Naive thymus-derived CD4-positive, alpha-beta T cell (primary cell): ENCODE results near the gene NEURL4. TPM values are rescaled to one million over a fixed set of nuclear protein-coding genes. Genes with fewer than 3 reads are reported as not detected.

Experiments used
- ATAC-seq: fragments of 150-1000 bp; cut with Tn5 transposase; 2 replicates; pipeline ENCODE4 v1.10.0; 2021; ENCODE audit warnings: mild to moderate bottlenecking, moderate library complexity
- CTCF ChIA-PET: fragments of 350-600 bp; sonication (Branson Sonifier 250); formaldehyde crosslinking; loops from one replicate; lab custom pipeline; 2021; ENCODE audit warnings: antibody characterized with exemption; lab: Charles Lee
- POLR2A ChIA-PET: fragments of 350-600 bp; sonication (Branson Sonifier 250); formaldehyde crosslinking; loops from one replicate; lab custom pipeline; 2021; ENCODE audit warnings: antibody characterized with exemption, inconsistent platforms; lab: Charles Lee
- DNase-seq, 9 donors: peaks; one replicate each; pipeline versions ENCODE4 v3.0.0 to v3.0.0-alpha.2; 2020 to 2022; ENCODE audit warnings: mixed read lengths in 1 of 9
- H3K27ac ChIP-seq: one replicate; pipeline ENCODE4 v1.7.0; 2013; ENCODE audit warnings: mild to moderate bottlenecking, low read depth, low read length, moderate library complexity
- H3K27me3 ChIP-seq, 2 donors: one replicate each; pipeline ENCODE4 v1.7.0; 2013; ENCODE audit warnings: low read length in 2 of 2, mild to moderate bottlenecking in 2 of 2, moderate library complexity in 2 of 2; ENCODE audit not compliant: control insufficient read depth in 2 of 2, insufficient read depth in 2 of 2
- H3K36me3 ChIP-seq, 3 experiments: 1 replicate in 2 of 3; 2 replicates in 1 of 3; pipeline ENCODE4 v1.7.0; 2013; ENCODE audit warnings: low read length in 3 of 3, mild to moderate bottlenecking in 3 of 3, moderate library complexity in 1 of 3; ENCODE audit not compliant: insufficient read depth in 3 of 3, control insufficient read depth in 2 of 3
- H3K4me1 ChIP-seq, 2 donors: one replicate each; pipeline ENCODE4 v1.7.0; 2013; ENCODE audit warnings: low read length in 2 of 2, mild to moderate bottlenecking in 2 of 2, moderate library complexity in 1 of 2; ENCODE audit not compliant: control insufficient read depth in 2 of 2, insufficient read depth in 2 of 2
- H3K4me3 ChIP-seq: 2 replicates; pipeline ENCODE4 v1.7.0; 2013; ENCODE audit warnings: mild to moderate bottlenecking, low read length
- H3K9me3 ChIP-seq, 3 experiments: 1 replicate in 2 of 3; 2 replicates in 1 of 3; pipeline ENCODE4 v1.7.0; 2013; ENCODE audit warnings: low read length in 3 of 3; ENCODE audit not compliant: control insufficient read depth in 2 of 3
- H3K27ac Mint-ChIP-seq, 9 donors: one replicate each; pipeline ENCODE4 v1.8.0; 2020 to 2022; ENCODE audit warnings: mixed read lengths in 9 of 9, mild to moderate bottlenecking in 8 of 9, moderate library complexity in 5 of 9, inconsistent platforms in 2 of 9
- H3K27me3 Mint-ChIP-seq, 5 donors: one replicate each; pipeline ENCODE4 v1.8.0; 2021 to 2022; ENCODE audit warnings: mixed read lengths in 5 of 5, mild to moderate bottlenecking in 1 of 5
- H3K36me3 Mint-ChIP-seq, 5 donors: one replicate each; pipeline ENCODE4 v1.8.0; 2020 to 2022; ENCODE audit warnings: mixed read lengths in 5 of 5, mild to moderate bottlenecking in 3 of 5, inconsistent platforms in 1 of 5
- H3K4me1 Mint-ChIP-seq, 7 donors: one replicate each; pipeline ENCODE4 v1.8.0; 2020 to 2022; ENCODE audit warnings: mixed read lengths in 7 of 7, mild to moderate bottlenecking in 3 of 7, inconsistent platforms in 1 of 7
- H3K4me3 Mint-ChIP-seq, 10 donors: one replicate each; pipeline ENCODE4 v1.8.0; 2020 to 2022; ENCODE audit warnings: mild to moderate bottlenecking in 10 of 10, mixed read lengths in 10 of 10, moderate library complexity in 6 of 10, inconsistent platforms in 2 of 10
- H3K9me3 Mint-ChIP-seq, 11 donors: one replicate each; pipeline ENCODE4 v1.8.0; 2020 to 2022; ENCODE audit warnings: mixed read lengths in 11 of 11, mild to moderate bottlenecking in 4 of 11, inconsistent platforms in 1 of 11, moderate library complexity in 1 of 11
- intact Hi-C, 2 donors: fragments of 100-400 bp; cut with micrococcal nuclease; formaldehyde crosslinking; loops; one replicate each; pipeline ENCODE4 v1.15.1; 2023
- polyA plus RNA-seq, 2 donors: library from polyadenylated mRNA; unstranded; fragments of 300-500 nt; fragmentation: Illumina TruSeq; gene quantifications; one replicate each; pipeline ENCODE4 v1.2.3, GENCODE V29; 2021
- total RNA-seq, 6 experiments: library from RNA in 5 of 6; stranded (reverse) in 5 of 6; gene quantifications; 1 replicate in 5 of 6; 2 replicates in 1 of 6; pipeline ENCODE4 v1.2.3 and lab custom pipeline; 2021 to 2026

The NEURL4 gene
- total and polyA plus RNA-seq, 7 experiments from 2014 or later, result 1.1 to 92.6 (median 50.0) TPM

GRCh38 chr17:7306911-7307685 lies 22.0 kb downstream of the NEURL4 start, which contains the start of gene EIF5A:
TSS of gene EIF5A (plus strand) at chr17:7307628. CDS start at chr17:7309636, 2,008 bp downstream.
- peaks cover 0 to 10% (median 0%) of the 10 kb centered on the region in 5 donors for H3K27me3 Mint-ChIP-seq
- DNase-seq (peak; percentile 99 to 100 (median 100)), ATAC-seq (peak; percentile 79)
- H3K27me3 ChIP-seq, result no peaks in the 10 kb centered on the region
- H3K4me1 ChIP-seq, result peaks cover 19 to 20% of the 10 kb centered on the region in 2 donors
- peak within 1 kb of the TSS; percentile 98 to 100 (median 99) for H3K27ac Mint-ChIP-seq
- peaks cover 0 to 6% (median 0%) of the 10 kb centered on the region in 11 donors for H3K9me3 Mint-ChIP-seq
- H3K36me3 Mint-ChIP-seq, result peaks cover 14 to 36% (median 29%) of the 10 kb centered on the region in 5 donors
- POLR2A ChIA-PET, result interaction anchor here (0.6 to 11.5 kb wide), 6 partner anchors 22 to 276 kb away, joined by 4 to 336 read pairs (median 4); partner anchors contain the start of genes ACAP1, MPDU1, NEURL4 and TMEM102
- H3K4me1 Mint-ChIP-seq, result peaks cover 28 to 44% (median 35%) of the 10 kb centered on the region in 7 donors
- H3K4me3 ChIP-seq, result peak within 1 kb of the TSS; percentile 78
- intact Hi-C loops, result loop anchor here (1.0 to 5.0 kb wide), 20 partner anchors 8 to 1075 kb away; partner anchors contain the start of genes ELP5 (in 2 of the 2), GPS2 (in 2 of the 2), NEURL4 (in 2 of the 2) and PHF23 (in 2 of the 2)
- H3K27ac ChIP-seq, result peak within 1 kb of the TSS; percentile 100
- no peaks in the 10 kb centered on the region for H3K9me3 ChIP-seq
- peaks cover 18 to 35% (median 26%) of the 10 kb centered on the region in 3 experiments for H3K36me3 ChIP-seq
- H3K4me3 Mint-ChIP-seq, result peak within 1 kb of the TSS; percentile 90 to 99 (median 95)
- CTCF ChIA-PET, result interaction anchor here (0.6 kb wide), 1 partner anchor 254 kb away, joined by 3 read pairs; no protein-coding TSS in a partner anchor

GRCh38 chr17:7304179-7304578 lies 25.0 kb downstream of the NEURL4 start:
- no peak overlapping the region for H3K4me3 ChIP-seq
- H3K9me3 ChIP-seq, result no peaks in the 10 kb centered on the region
- ATAC-seq (no peak), DNase-seq (no peak)
- Mint-ChIP-seq H3K9me3 (peaks cover 0 to 6% (median 0%) of the 10 kb centered on the region in 11 donors), H3K27me3 (peaks cover 0 to 22% (median 0%) of the 10 kb centered on the region in 5 donors), H3K36me3 (peaks cover 0 to 13% (median 4%) of the 10 kb centered on the region in 5 donors), H3K4me1 (peaks cover 2 to 17% (median 9%) of the 10 kb centered on the region in 7 donors), H3K4me3 (peak overlapping the region in 5 of 10 donors; percentile 12 to 41 (median 32)), H3K27ac (peak overlapping the region in 1 of 9 donors; percentile 29)
- intact Hi-C loops, result no loop called here
- ChIA-PET POLR2A (interaction anchor here (0.6 to 2.0 kb wide), 5 partner anchors 9 to 365 kb away, joined by 3 to 7 read pairs (median 3); no protein-coding TSS in a partner anchor), CTCF (interaction anchor here (0.7 to 1.0 kb wide), 4 partner anchors 20 to 132 kb away, joined by 3 to 7 read pairs (median 4); no protein-coding TSS in a partner anchor)
- H3K36me3 ChIP-seq, result peaks cover 0 to 7% (median 0%) of the 10 kb centered on the region in 3 experiments
- H3K4me1 ChIP-seq, result peaks cover 1 to 2% of the 10 kb centered on the region in 2 donors
- no peaks in the 10 kb centered on the region for H3K27me3 ChIP-seq
- no peak overlapping the region for H3K27ac ChIP-seq

DNA sequence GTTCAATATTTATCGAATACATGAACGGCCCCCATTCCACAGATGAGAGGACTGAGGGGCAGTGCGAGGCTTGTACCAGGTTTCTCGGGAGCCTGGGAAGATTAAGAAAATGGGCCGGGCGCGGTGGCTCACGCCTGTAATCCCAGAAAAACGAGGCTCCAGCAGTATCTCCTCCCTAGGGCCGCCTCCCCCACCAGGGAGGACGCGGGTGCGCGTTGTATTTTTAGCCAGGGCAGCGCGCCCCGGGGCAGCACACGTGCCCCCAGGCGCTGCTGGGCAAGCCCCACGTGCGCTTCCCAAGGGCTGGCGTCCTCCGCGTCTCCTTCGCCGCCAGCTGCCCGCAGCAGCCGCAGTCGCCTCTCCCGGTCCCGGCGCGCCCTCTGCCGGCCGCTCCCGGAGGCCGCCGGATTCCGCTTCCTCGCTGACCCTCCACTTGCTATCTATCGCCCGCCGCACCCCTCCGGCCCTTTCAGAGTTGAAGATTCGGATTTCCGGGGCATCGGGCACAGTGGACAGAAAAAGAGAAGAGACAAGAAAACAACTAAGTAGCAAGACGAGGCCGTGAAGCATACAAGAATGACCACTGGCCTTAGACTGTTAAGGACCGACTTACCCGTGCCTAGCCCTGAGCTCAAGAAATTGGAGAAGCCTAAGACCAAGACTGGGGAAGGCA lies 32.8 kb downstream of the NEURL4 start:
- CTCF ChIA-PET, result interaction anchor here (0.6 to 2.2 kb wide), 25 partner anchors 9 to 597 kb away, joined by 3 to 33 read pairs (median 4); partner anchors contain the start of genes ACADVL, ACAP1, DLG4 and DVL2
- H3K27me3 ChIP-seq, result no peaks in the 10 kb centered on the region
- peak overlapping the region in 2 of 9 donors; percentile 51 to 66 for H3K27ac Mint-ChIP-seq

DNA sequence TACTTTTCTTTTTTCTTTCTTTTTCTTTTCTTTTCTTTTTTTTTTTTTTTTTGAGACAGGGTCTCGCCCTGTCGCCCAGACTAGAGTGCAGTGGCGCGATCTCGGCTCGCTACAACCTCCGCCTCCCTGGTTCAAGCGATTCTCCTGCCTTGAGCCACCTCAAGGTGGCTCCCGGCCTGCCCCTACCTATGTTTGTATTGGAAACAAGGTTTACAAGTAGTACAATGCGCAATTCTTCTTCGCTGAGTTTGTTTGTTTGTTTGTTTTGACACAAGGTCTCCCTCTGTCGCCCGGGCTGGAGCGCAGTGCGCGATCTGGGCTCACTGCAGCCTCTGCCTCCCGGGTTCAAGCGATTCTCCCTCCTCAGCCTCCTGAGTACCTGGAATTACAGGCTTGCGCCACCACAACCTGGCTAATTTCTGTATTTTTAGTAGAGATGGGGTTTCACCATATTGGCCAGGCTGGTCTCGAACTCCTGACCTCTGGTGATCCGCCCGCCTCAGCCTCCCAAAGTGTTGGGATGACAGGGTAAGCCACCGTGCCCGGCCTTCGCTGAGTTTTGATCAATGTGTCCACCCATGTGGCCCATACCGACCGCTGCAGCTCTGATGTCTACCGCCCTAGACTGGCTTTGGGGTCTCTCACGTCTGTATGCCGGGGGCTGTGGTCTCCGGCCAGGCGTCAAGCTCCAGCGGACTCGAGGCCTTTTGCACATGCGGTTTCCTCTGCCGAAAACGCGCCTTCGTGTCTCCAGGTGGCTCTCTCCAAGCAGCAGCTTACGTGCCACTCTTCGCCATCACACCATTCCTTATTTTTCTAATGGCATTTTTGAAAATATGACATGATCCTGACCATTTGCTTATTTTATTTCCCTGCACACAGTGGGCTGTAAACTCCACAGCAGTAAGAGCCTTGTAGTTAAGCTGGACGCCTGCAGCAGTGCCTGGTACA lies 33.6 kb downstream of the NEURL4 start:
- intact Hi-C loops, result loop anchor here (1.0 kb wide), 5 partner anchors 12 to 250 kb away; partner anchors contain the start of genes EIF5A (in 1 of the 2) and ELP5 (in 1 of the 2)
- no peak for DNase-seq
- H3K36me3 Mint-ChIP-seq, result no peaks in the 10 kb centered on the region
- H3K27ac Mint-ChIP-seq, result peak overlapping the region in 6 of 9 donors; percentile 32 to 85 (median 50)
- ChIA-PET CTCF (interaction anchor here (0.6 to 2.2 kb wide), 15 partner anchors 10 to 597 kb away, joined by 3 to 33 read pairs (median 4); partner anchors contain the start of genes ACADVL, DLG4, DVL2 and NEURL4), POLR2A (interaction anchor here (0.6 to 2.1 kb wide), 10 partner anchors 11 to 92 kb away, joined by 3 to 13 read pairs (median 4); partner anchors contain the start of genes CLDN7, NEURL4 and SLC2A4)
- H3K36me3 ChIP-seq, result no peaks in the 10 kb centered on the region
- no peaks in the 10 kb centered on the region for H3K9me3 Mint-ChIP-seq
- H3K9me3 ChIP-seq, result no peaks in the 10 kb centered on the region
- peaks cover 6 to 30% (median 25%) of the 10 kb centered on the region in 7 donors for H3K4me1 Mint-ChIP-seq
- peaks cover 4 to 55% (median 18%) of the 10 kb centered on the region in 5 donors for H3K27me3 Mint-ChIP-seq
- ATAC-seq, result no peak
- peak overlapping the region; percentile 37 for H3K4me3 ChIP-seq
- H3K27ac ChIP-seq, result no peak overlapping the region
- H3K4me3 Mint-ChIP-seq, result peak overlapping the region; percentile 74 to 91 (median 84)
- peaks cover 12 to 26% of the 10 kb centered on the region in 2 donors for H3K4me1 ChIP-seq
- H3K27me3 ChIP-seq, result no peaks in the 10 kb centered on the region

More for the DNA sequence above, 32.8 kb downstream of the NEURL4 start:
- H3K9me3 ChIP-seq, result no peaks in the 10 kb centered on the region
- H3K9me3 Mint-ChIP-seq, result no peaks in the 10 kb centered on the region
- ATAC-seq (peak; percentile 63), DNase-seq (peak in 5 of 9 donors; percentile 41 to 86 (median 62))
- peaks cover 6 to 30% (median 25%) of the 10 kb centered on the region in 7 donors for H3K4me1 Mint-ChIP-seq
- H3K36me3 ChIP-seq, result no peaks in the 10 kb centered on the region
- H3K27me3 Mint-ChIP-seq, result peaks cover 4 to 54% (median 18%) of the 10 kb centered on the region in 5 donors
- intact Hi-C loops, result loop anchor here (1.0 kb wide), 5 partner anchors 11 to 251 kb away; partner anchors contain the start of genes EIF5A (in 1 of the 2) and ELP5 (in 1 of the 2)
- no peak overlapping the region for H3K27ac ChIP-seq
- H3K36me3 Mint-ChIP-seq, result no peaks in the 10 kb centered on the region
- POLR2A ChIA-PET, result interaction anchor here (0.6 to 2.1 kb wide), 13 partner anchors 10 to 250 kb away, joined by 3 to 13 read pairs (median 4); partner anchors contain the start of genes CLDN7, GPS2, NEURL4 and SLC2A4
- H3K4me1 ChIP-seq, result peaks cover 12 to 26% of the 10 kb centered on the region in 2 donors
- peak overlapping the region; percentile 18 to 89 (median 52) for H3K4me3 Mint-ChIP-seq
- H3K4me3 ChIP-seq, result no peak overlapping the region

DNA sequence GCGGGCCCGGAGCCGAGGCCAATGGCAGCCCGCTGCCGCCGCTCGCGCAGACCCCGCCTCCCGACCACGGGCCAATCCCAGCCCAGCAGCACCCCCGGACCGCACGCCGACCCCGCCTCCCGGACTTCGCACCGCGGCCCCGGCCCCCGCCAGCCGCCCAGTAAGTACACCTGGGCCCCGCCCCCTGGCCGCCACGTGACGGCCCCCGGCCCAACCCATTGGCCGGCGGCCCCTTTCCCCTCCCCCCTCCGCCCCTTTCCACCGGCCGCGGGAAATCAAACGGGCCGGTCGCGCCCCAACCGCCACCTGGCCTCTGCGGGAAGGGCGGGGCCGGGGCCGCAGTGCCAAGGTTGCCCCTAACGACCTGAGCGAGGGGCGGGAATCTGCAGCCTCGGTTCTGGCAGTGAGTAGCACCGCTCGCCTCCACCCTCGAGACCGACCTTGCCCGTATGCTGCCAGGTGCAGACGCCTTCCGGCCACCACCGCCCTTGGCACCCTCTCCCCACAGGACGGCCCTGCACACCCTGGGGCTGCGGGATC lies 34.5 kb downstream of the NEURL4 start, which contains the start of gene YBX2:
TSS of gene YBX2 (minus strand) at position 26 of the 540 bp plus-strand sequence. CDS start 139 bp downstream, outside the sequence.
- Histone ChIP-seq H3K4me3 (peak within 1 kb of the TSS; percentile 37), H3K36me3 (no peaks in the 10 kb centered on the region), H3K9me3 (no peaks in the 10 kb centered on the region), H3K27me3 (no peaks in the 10 kb centered on the region), H3K4me1 (peaks cover 12 to 26% of the 10 kb centered on the region in 2 donors), H3K27ac (no peak within 1 kb of the TSS)
- H3K4me1 Mint-ChIP-seq, result peaks cover 6 to 30% (median 25%) of the 10 kb centered on the region in 7 donors
- peaks cover 4 to 51% (median 18%) of the 10 kb centered on the region in 5 donors for H3K27me3 Mint-ChIP-seq
- peak within 1 kb of the TSS; percentile 75 to 91 (median 84) for H3K4me3 Mint-ChIP-seq
- ChIA-PET CTCF (no interaction called here), POLR2A (no interaction called here)
- DNase-seq, result peak in 8 of 9 donors; percentile 40 to 86 (median 52)
- ATAC-seq, result peak; percentile 84
- intact Hi-C loops, result no loop called here
- no peaks in the 10 kb centered on the region for H3K36me3 Mint-ChIP-seq
- H3K27ac Mint-ChIP-seq, result peak within 1 kb of the TSS; percentile 8 to 85 (median 46)
- no peaks in the 10 kb centered on the region for H3K9me3 Mint-ChIP-seq
